ENCODE data around the gene MDH1.
"Not testable (repeated sequence)": the region's sequence is repeated elsewhere in the genome, so short reads cannot be mapped to it uniquely, and the experiment has no call there.

- TF ChIP-seq CTCF (conservative IDR thresholded peaks at IDR 0.05); ZFX (IDR thresholded peaks at IDR 0.05): not testable (repeated sequence)
These were observed 35.0 kb downstream of the MDH1 start for GRCh38 chr2:63623763-63624162.

All from C4-2B (cell line).